ENCODE measurements around the gene CRYBG1. TPM values are rescaled to one million over a fixed set of nuclear protein-coding genes. Genes with fewer than 3 reads are reported as not detected.

The CRYBG1 gene
- total and polyA plus RNA-seq, 3 donors from 2014 or later = 4.8 to 16.5 (median 7.8) TPM

DNA sequence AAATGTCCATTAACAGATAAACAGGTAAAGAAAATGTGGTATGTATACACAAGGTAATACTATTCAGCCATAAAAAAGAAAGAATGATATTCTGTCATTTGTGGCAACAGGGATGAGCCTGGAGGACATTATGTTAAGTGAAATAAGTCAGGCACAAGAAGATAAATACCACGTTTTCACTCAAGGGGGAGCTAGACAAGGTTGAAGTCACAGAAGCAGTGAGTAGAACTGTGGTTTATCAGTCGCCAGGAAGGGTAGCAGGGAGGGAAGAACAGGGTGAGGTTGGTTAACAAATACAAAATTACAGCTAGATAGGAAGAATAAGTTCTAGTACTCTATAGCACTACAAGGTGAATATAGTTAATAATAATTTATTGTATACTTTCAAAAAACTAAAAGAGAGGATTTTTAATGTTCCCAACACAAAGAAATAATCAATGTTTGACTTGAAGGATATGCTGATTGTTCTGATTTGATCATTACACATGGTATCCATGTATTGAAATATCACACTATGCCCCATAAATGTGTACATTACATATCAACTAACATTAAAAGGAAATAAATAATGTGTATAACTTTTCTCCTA, 247.7 kb downstream of the CRYBG1 start:
- no peak for DNase-seq

GRCh38 chr6:106609699-106610098, 249.2 kb downstream of the CRYBG1 start:
- no peaks in the 10 kb centered on the region for H3K27me3 ChIP-seq
- intact Hi-C loops (cut with DNase I; ENCODE audit: low total_unique reads) = no loop called here
- H3K27ac ChIP-seq = no peak overlapping the region
- H3K9me3 ChIP-seq = no peaks in the 10 kb centered on the region
- TF ChIP-seq POLR2A (IDR thresholded peaks at IDR 0.05) = no peak
- TF ChIP-seq CTCF (IDR thresholded peaks at IDR 0.05) = no peak
- no peaks in the 10 kb centered on the region for H3K4me1 ChIP-seq
- no peaks in the 10 kb centered on the region for H3K36me3 ChIP-seq (ENCODE audit: low read depth, missing control alignments)
- no peak overlapping the region for H3K4me3 ChIP-seq
- peak; percentile 25 for DNase-seq
- 81 to 86% methylated on average over 6 of the region's 6 CpGs for WGBS, 2 donors

More for the DNA sequence above, 247.7 kb downstream of the CRYBG1 start:
- intact Hi-C loops (cut with DNase I; ENCODE audit: low total_unique reads) = no loop called here
- no peak for TF ChIP-seq POLR2A (IDR thresholded peaks at IDR 0.05)
- peak; percentile 30 to 62 (median 34) for TF ChIP-seq CTCF (IDR thresholded peaks at IDR 0.05)
- Histone ChIP-seq H3K9me3 (no peaks in the 10 kb centered on the region), H3K36me3 (ENCODE audit: low read depth, missing control alignments) (no peaks in the 10 kb centered on the region), H3K27me3 (no peaks in the 10 kb centered on the region), H3K4me3 (no peak overlapping the region), H3K4me1 (no peaks in the 10 kb centered on the region), H3K27ac (no peak overlapping the region)
- 26 to 41% methylated on average over 2 of the region's 2 CpGs for WGBS, 2 donors

- H3K4me3 ChIP-seq = no peak overlapping the region
- no peaks in the 10 kb centered on the region for H3K36me3 ChIP-seq (ENCODE audit: low read depth, missing control alignments)
- H3K4me1 ChIP-seq = no peaks in the 10 kb centered on the region
- TF ChIP-seq CTCF (IDR thresholded peaks at IDR 0.05) (no peak), POLR2A (IDR thresholded peaks at IDR 0.05) (no peak)
- H3K9me3 ChIP-seq = no peaks in the 10 kb centered on the region
- no peak for DNase-seq
- no peaks in the 10 kb centered on the region for H3K27me3 ChIP-seq
- intact Hi-C loops (cut with DNase I; ENCODE audit: low total_unique reads) = no loop called here
- no peak overlapping the region for H3K27ac ChIP-seq
- WGBS, 2 donors = 94 to 98% methylated on average over 2 of the region's 2 CpGs
Observed at GRCh38 chr6:106611030-106611429, 250.5 kb downstream of the CRYBG1 start.

GRCh38 chr6:106612671-106613416, 252.3 kb downstream of the CRYBG1 start:
- no peaks in the 10 kb centered on the region for H3K9me3 ChIP-seq
- 91 to 93% methylated on average over 9 of the region's 9 CpGs for WGBS, 2 donors
- H3K27ac ChIP-seq = no peak overlapping the region
- no peaks in the 10 kb centered on the region for H3K36me3 ChIP-seq (ENCODE audit: low read depth, missing control alignments)
- no peak overlapping the region for H3K4me3 ChIP-seq
- no peaks in the 10 kb centered on the region for H3K4me1 ChIP-seq
- H3K27me3 ChIP-seq = no peaks in the 10 kb centered on the region
- intact Hi-C loops (cut with DNase I; ENCODE audit: low total_unique reads) = no loop called here
- TF ChIP-seq POLR2A (IDR thresholded peaks at IDR 0.05) (no peak), CTCF (IDR thresholded peaks at IDR 0.05) (no peak)
- DNase-seq = no peak
